HCT116 (cell line): Measurements from ENCODE around the gene HCAR1. TPM values are rescaled to one million over a fixed set of nuclear protein-coding genes. Genes with fewer than 3 reads are reported as not detected.
A peak's percentile ranks its signal among the peaks of the same experiment; 100 is the strongest.

Source experiments
- ATAC-seq: fragments of 200-7000 bp; cut with Tn5 transposase; 2 replicates; pipeline ENCODE4 v1.9.1; 2020; ENCODE audit warnings: mild to moderate bottlenecking, moderate library complexity
- BruUV-seq: library from RNA; stranded (reverse); fragments of 400-500 nt; replicated peaks from 2 replicates; lab custom pipeline; 2021; lab: Mats Ljungman, UMichigan
- CTCF ChIA-PET: fragments of 300-600 bp; sonication (Branson Sonifier 250); formaldehyde crosslinking; loops from one replicate; lab custom pipeline; 2021; ENCODE audit warnings: antibody characterized with exemption; lab: Charles Lee
- POLR2A ChIA-PET: fragments of 300-600, 350-600 bp; sonication (Branson Sonifier 250); formaldehyde crosslinking; loops from one replicate; lab custom pipeline; 2021; ENCODE audit warnings: antibody characterized with exemption; lab: Charles Lee
- RAD21 ChIA-PET, 2 experiments: fragments of 300-600 bp; sonication (Branson Sonifier 250); formaldehyde crosslinking; loops; one replicate each; lab custom pipeline; 2023; ENCODE audit warnings: low total read pairs in 2 of 2; ENCODE audit not compliant: uncharacterized antibody in 2 of 2, unreplicated experiment in 2 of 2, low non-redundant PET in 1 of 2; lab: Charles Lee
- DNase-seq: peaks from one replicate; pipeline ENCODE4 v3.0.0-alpha.2; 2010; ENCODE audit warnings: low read depth, low spot score
- H2AFZ ChIP-seq: fragments of 200-600 bp; shearing (Covaris generic), sonication (generic); 2 replicates; pipeline ENCODE4 v1.6.1; 2017; ENCODE audit warnings: low read depth, mixed run types, mixed read lengths, antibody characterized with exemption, low read length; ENCODE audit not compliant: poor library complexity, severe bottlenecking
- H3K27ac ChIP-seq: 2 replicates; pipeline ENCODE4 v1.5.1; 2012; ENCODE audit warnings: low read depth, low read length
- H3K27me3 ChIP-seq: fragments of 200-600 bp; sonication (generic); 2 replicates; pipeline ENCODE4 v1.6.1; 2016; ENCODE audit warnings: mixed run types, low read length, mixed read lengths; ENCODE audit not compliant: insufficient read depth
- H3K36me3 ChIP-seq, 2 experiments: fragments of 200-500 bp in 1 of 2; fragments of 200-600 bp in 1 of 2; sonication (Bioruptor generic) in 1 of 2; sonication (generic) in 1 of 2; 2 replicates each; pipeline versions ENCODE4 v1.5.1 to v1.6.1; 2014 to 2016; ENCODE audit warnings: low read length in 2 of 2, inconsistent platforms in 1 of 2, mixed read lengths in 1 of 2, mixed run types in 1 of 2; ENCODE audit not compliant: insufficient read depth in 2 of 2, control insufficient read depth in 1 of 2
- H3K4me1 ChIP-seq, 2 experiments: fragments of 200-600 bp in 1 of 2; sonication (generic) in 1 of 2; 2 replicates each; pipeline versions ENCODE4 v1.5.1 to v1.6.1; 2012 to 2017; ENCODE audit warnings: low read length in 2 of 2, inconsistent platforms in 1 of 2, mild to moderate bottlenecking in 1 of 2, mixed read lengths in 1 of 2, mixed run types in 1 of 2, moderate library complexity in 1 of 2; ENCODE audit not compliant: insufficient read depth in 2 of 2, control insufficient read depth in 1 of 2
- H3K4me2 ChIP-seq: fragments of 200-600 bp; sonication (generic); 2 replicates; pipeline ENCODE4 v1.6.1; 2017; ENCODE audit warnings: mixed run types, low read length, mixed read lengths
- H3K4me3 ChIP-seq, 2 experiments: fragments of 200-600 bp in 1 of 2; sonication (generic) in 1 of 2; replicated peaks in 1 of 2; 2 replicates each; pipeline ENCODE4 v1.5.1; 2011 to 2016; ENCODE audit warnings: low read length in 2 of 2, control low read depth in 1 of 2, low read depth in 1 of 2, mild to moderate bottlenecking in 1 of 2, mixed read lengths in 1 of 2, mixed run types in 1 of 2
- H3K79me2 ChIP-seq: fragments of 200-600 bp; sonication (generic); 2 replicates; pipeline ENCODE4 v1.6.1; 2017; ENCODE audit warnings: mild to moderate bottlenecking, mixed run types, low read length, moderate library complexity, mixed read lengths; ENCODE audit not compliant: insufficient read depth
- H3K9ac ChIP-seq: fragments of 200-600 bp; sonication (generic); 2 replicates; pipeline ENCODE4 v1.6.1; 2016; ENCODE audit warnings: low read length, mixed read lengths
- H3K9me2 ChIP-seq: fragments of 200-600 bp; sonication (generic), shearing (Covaris generic); 2 replicates; pipeline ENCODE4 v1.6.1; 2017; ENCODE audit warnings: mixed run types, mild to moderate bottlenecking, moderate library complexity; ENCODE audit not compliant: insufficient read depth
- H3K9me3 ChIP-seq, 2 experiments: fragments of 200-500 bp in 1 of 2; fragments of 200-600 bp in 1 of 2; sonication (Bioruptor generic) in 1 of 2; sonication (generic) in 1 of 2; 2 replicates each; pipeline ENCODE4 v1.6.1; 2014 to 2017; ENCODE audit warnings: low read length in 2 of 2, mixed read lengths in 2 of 2, inconsistent platforms in 1 of 2, low read depth in 1 of 2, mild to moderate bottlenecking in 1 of 2, mixed run types in 1 of 2, moderate library complexity in 1 of 2; ENCODE audit not compliant: control insufficient read depth in 1 of 2, insufficient read depth in 1 of 2
- H4K20me1 ChIP-seq: fragments of 200-600 bp; sonication (generic), shearing (Covaris generic); 2 replicates; pipeline ENCODE4 v1.6.1; 2017; ENCODE audit warnings: mixed run types, mild to moderate bottlenecking, moderate library complexity; ENCODE audit not compliant: insufficient read depth
- CEBPB ChIP-seq: IDR thresholded peaks from 2 replicates; pipeline ENCODE4 v1.6.1; 2012; ENCODE audit warnings: low read depth
- EZH2 ChIP-seq: fragments of 200-600 bp; sonication (generic); IDR thresholded peaks from 2 replicates; pipeline ENCODE4 v1.6.1; 2017; ENCODE audit warnings: antibody characterized with exemption, mixed run types
- POLR2AphosphoS5 ChIP-seq: IDR thresholded peaks from 2 replicates; pipeline ENCODE4 v1.6.1; 2011; ENCODE audit warnings: mild to moderate bottlenecking, low read depth, low read length, moderate library complexity
- SIN3A ChIP-seq: IDR thresholded peaks from 2 replicates; pipeline ENCODE4 v1.6.1; 2012; ENCODE audit warnings: low read depth
- SP1 ChIP-seq: IDR thresholded peaks from 2 replicates; pipeline ENCODE4 v1.6.1; 2012; ENCODE audit warnings: low read depth
- YY1 ChIP-seq: IDR thresholded peaks from 2 replicates; pipeline ENCODE4 v1.6.1; 2011; ENCODE audit warnings: low read length, low read depth, moderate library complexity, mild to moderate bottlenecking; ENCODE audit not compliant: insufficient replicate concordance; ENCODE audit errors: extremely low read depth
- ZNF274 ChIP-seq: fragments of 200-500 bp; sonication (Bioruptor generic); IDR thresholded peaks from 2 replicates; pipeline ENCODE4 v1.6.1; 2014; ENCODE audit warnings: mild to moderate bottlenecking, low read depth, low read length, inconsistent platforms
- intact Hi-C: fragments of 100-400 bp; cut with micrococcal nuclease; formaldehyde crosslinking; loops from 2 replicates; pipeline ENCODE4 v1.10.0; 2022
- total RNA-seq: library from RNA; stranded (reverse); gene quantifications from one replicate; pipeline ENCODE4 v1.2.1, GENCODE V29; 2021; ENCODE audit not compliant: unreplicated experiment
- TF ChIP-seq, protein P1 (sequence below): IDR thresholded peaks from 2 replicates; pipeline ENCODE4 v1.6.1; 2012
- TF ChIP-seq, protein P2 (sequence below), 3 experiments: fragments of 200-600 bp in 1 of 3; sonication (generic) in 1 of 3; IDR thresholded peaks in 2 of 3; conservative IDR thresholded peaks in 1 of 3; 2 replicates each; pipeline ENCODE4 v1.5.1; 2012 to 2017; ENCODE audit warnings: low read depth in 2 of 3, low read length in 2 of 3, antibody characterized with exemption in 1 of 3, borderline replicate concordance in 1 of 3, control low read depth in 1 of 3, mild to moderate bottlenecking in 1 of 3, mixed read lengths in 1 of 3, mixed run types in 1 of 3, moderate library complexity in 1 of 3; ENCODE audit not compliant: insufficient read depth in 1 of 3
- TF ChIP-seq, protein P3 (sequence below): IDR thresholded peaks from 2 replicates; pipeline ENCODE4 v1.6.1; 2012

The HCAR1 gene
- total RNA-seq, 1 experiment from 2014 or later, result not detected

DNA sequence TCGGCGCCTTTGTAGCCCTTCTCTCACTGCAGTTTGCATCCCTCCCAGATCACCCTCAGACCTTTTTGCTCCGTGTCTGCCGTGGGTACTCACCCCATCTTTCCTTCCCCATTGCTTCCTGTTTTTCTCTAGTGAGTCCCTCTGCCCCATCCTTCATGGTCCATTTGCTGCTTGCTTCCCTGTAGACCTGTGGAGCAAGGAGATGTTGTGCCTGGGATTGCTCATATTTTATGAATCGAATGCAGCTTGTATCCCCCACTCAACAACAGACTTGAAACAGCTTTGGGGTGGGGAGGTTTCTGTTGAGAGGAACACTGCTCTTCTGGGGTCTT, 22.6 kb upstream of the HCAR1 start:
- intact Hi-C loops, result loop anchor here (2.0 kb wide), 1 partner anchor 416 kb away; no protein-coding TSS in a partner anchor
- Histone ChIP-seq H3K9ac (peak overlapping the region; percentile 86), H3K4me3 (peak overlapping the region; percentile 90 to 99), H3K4me1 (peaks cover 5 to 14% of the 10 kb centered on the region in 2 experiments; a peak in 3 of 4 replicates), H3K9me2 (no peaks in the 10 kb centered on the region), H3K27me3 (no peaks in the 10 kb centered on the region), H3K79me2 (peaks cover 53% of the 10 kb centered on the region), H3K9me3 (no peaks in the 10 kb centered on the region), H3K4me2 (peak overlapping the region; percentile 80), H3K27ac (peak overlapping the region; percentile 77), H4K20me1 (no peaks in the 10 kb centered on the region), H2AFZ (no peak overlapping the region), H3K36me3 (peaks cover 28 to 37% of the 10 kb centered on the region in 2 experiments)
- ChIA-PET RAD21 (interaction anchor here (1.0 to 1.4 kb wide), 2 partner anchors 115 kb away, joined by 3 to 6 read pairs; no protein-coding TSS in a partner anchor), POLR2A (interaction anchor here (1.0 kb wide), 1 partner anchor 253 kb away, joined by 4 read pairs; the partner anchor contains the start of gene ZCCHC8), CTCF (interaction anchor here (1.4 kb wide), 1 partner anchor 111 kb away, joined by 3 read pairs; no protein-coding TSS in a partner anchor)
- ATAC-seq, result no peak
- TF ChIP-seq, protein P1, sequence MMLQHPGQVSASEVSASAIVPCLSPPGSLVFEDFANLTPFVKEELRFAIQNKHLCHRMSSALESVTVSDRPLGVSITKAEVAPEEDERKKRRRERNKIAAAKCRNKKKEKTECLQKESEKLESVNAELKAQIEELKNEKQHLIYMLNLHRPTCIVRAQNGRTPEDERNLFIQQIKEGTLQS, result no peak
- no peak for TF ChIP-seq SP1
- TF ChIP-seq ZNF274, result no peak
- no peak for TF ChIP-seq YY1
- TF ChIP-seq CEBPB, result no peak
- BruUV-seq, result no TSS peak
- no peak for DNase-seq

DNA sequence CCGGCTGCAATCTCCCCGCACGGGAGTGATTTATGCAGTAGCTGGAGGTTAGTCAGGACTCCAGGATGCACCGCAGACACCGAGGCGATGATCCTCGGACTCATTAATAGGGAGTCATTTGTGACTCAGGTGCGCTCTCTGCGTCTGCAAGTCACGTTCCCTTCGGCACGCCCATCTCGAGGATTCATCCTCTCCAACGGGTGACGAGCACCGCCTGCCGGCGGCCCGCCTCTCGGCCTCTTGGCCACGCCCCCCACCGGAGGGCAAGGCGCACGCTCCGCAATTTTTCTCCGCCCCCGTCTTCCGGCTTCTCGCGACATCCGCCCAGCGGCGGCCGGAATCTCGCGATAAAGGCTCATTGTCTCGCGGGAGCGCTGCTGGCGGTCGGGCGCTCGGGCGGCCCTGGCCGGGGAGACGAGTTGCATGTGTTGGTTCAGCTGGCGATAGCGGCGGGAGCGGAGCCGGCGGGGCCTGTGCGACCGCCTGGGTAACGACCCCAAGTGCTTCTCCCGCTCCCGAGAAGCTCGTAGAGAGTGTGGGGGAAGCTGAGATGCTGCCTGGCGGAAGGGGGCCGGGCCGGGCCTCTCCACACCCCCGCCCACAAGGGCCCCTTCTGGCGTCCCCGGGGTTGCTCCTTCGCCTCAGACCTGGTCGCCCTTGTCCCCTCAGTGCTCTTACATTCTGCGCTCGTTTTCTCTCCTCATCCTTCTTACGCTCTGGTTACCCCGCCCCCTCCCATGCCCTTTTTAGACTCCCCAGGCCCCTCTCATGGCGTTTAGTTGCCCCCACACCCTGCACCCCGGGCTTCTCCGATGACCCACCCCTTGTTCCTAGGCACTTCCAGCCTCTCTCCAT, 22.0 kb upstream of the HCAR1 start, which contains the start of gene DENR:
Gene DENR (plus strand): TSS at position 361 of the 855 bp plus-strand sequence. CDS start 878 bp downstream, outside the sequence.
- RAD21 ChIA-PET, result interaction anchor here (1.0 to 1.4 kb wide), 2 partner anchors 115 kb away, joined by 3 to 6 read pairs; no protein-coding TSS in a partner anchor
- POLR2A ChIA-PET, result interaction anchor here (1.0 kb wide), 2 partner anchors 226 to 252 kb away, joined by 3 to 4 read pairs; partner anchors contain the start of genes KNTC1, RSRC2 and ZCCHC8
- Histone ChIP-seq H3K9me2 (no peaks in the 10 kb centered on the region), H3K79me2 (peaks cover 47% of the 10 kb centered on the region), H3K9me3 (no peaks in the 10 kb centered on the region), H2AFZ (no peak within 1 kb of the TSS), H3K27ac (peak within 1 kb of the TSS; percentile 77), H3K4me3 (peak within 1 kb of the TSS; percentile 90 to 99), H3K4me1 (peaks cover 5 to 14% of the 10 kb centered on the region in 2 experiments; a peak in 3 of 4 replicates), H3K4me2 (peak within 1 kb of the TSS; percentile 80), H4K20me1 (no peaks in the 10 kb centered on the region), H3K36me3 (peaks cover 24 to 33% of the 10 kb centered on the region in 2 experiments), H3K27me3 (no peaks in the 10 kb centered on the region), H3K9ac (peak within 1 kb of the TSS; percentile 86)
- intact Hi-C loops, result loop anchor here (1.0 to 2.0 kb wide), 3 partner anchors 114 to 416 kb away; partner anchors contain the start of gene KNTC1
- BruUV-seq, result no TSS peak
- CTCF ChIA-PET, result interaction anchor here (1.4 kb wide), 1 partner anchor 111 kb away, joined by 3 read pairs; no protein-coding TSS in a partner anchor
- ATAC-seq (peak; percentile 89), DNase-seq (peak; percentile 96)
- TF ChIP-seq, protein P1, result no peak
- TF ChIP-seq, protein P2, sequence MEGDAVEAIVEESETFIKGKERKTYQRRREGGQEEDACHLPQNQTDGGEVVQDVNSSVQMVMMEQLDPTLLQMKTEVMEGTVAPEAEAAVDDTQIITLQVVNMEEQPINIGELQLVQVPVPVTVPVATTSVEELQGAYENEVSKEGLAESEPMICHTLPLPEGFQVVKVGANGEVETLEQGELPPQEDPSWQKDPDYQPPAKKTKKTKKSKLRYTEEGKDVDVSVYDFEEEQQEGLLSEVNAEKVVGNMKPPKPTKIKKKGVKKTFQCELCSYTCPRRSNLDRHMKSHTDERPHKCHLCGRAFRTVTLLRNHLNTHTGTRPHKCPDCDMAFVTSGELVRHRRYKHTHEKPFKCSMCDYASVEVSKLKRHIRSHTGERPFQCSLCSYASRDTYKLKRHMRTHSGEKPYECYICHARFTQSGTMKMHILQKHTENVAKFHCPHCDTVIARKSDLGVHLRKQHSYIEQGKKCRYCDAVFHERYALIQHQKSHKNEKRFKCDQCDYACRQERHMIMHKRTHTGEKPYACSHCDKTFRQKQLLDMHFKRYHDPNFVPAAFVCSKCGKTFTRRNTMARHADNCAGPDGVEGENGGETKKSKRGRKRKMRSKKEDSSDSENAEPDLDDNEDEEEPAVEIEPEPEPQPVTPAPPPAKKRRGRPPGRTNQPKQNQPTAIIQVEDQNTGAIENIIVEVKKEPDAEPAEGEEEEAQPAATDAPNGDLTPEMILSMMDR (IDR thresholded peaks at IDR 0.05 in 2 of 3, conservative IDR thresholded peaks at IDR 0.05 in 1 of 3; ENCODE audit: borderline replicate concordance in 1 of 3, insufficient read depth in 1 of 3, low read depth in 2 of 3, low read length in 2 of 3), result peak; percentile 48 to 91 (median 70)
- TF ChIP-seq SIN3A (peak; percentile 97), YY1 (peak; percentile 78), EZH2 (no peak), POLR2AphosphoS5 (peak; percentile 96)
- TF ChIP-seq, protein P3, sequence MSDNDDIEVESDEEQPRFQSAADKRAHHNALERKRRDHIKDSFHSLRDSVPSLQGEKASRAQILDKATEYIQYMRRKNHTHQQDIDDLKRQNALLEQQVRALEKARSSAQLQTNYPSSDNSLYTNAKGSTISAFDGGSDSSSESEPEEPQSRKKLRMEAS, result peak; percentile 83
